DOHH2 (cell line): ENCODE measurements around the gene RAE1.

Source experiments
- H3F3A ChIP-seq: fragments of 200-600 bp; sonication (generic), shearing (Covaris generic); 2 replicates; pipeline ENCODE4 v1.6.0; 2016; ENCODE audit warnings: antibody characterized with exemption, mild to moderate bottlenecking; ENCODE audit not compliant: control insufficient read depth, insufficient read depth
- H3K27ac ChIP-seq: fragments of 200-600 bp; sonication (generic); 2 replicates; pipeline ENCODE4 v1.5.1; 2014; ENCODE audit warnings: low read depth, mild to moderate bottlenecking, low read length, moderate library complexity
- H3K27me3 ChIP-seq: fragments of 200-600 bp; sonication (generic); 2 replicates; pipeline ENCODE4 v1.6.1; 2014; ENCODE audit warnings: mild to moderate bottlenecking, low read length, mixed read lengths; ENCODE audit not compliant: control insufficient read depth
- H3K36me3 ChIP-seq: fragments of 200-600 bp; sonication (generic); 2 replicates; pipeline ENCODE4 v1.6.1; 2014; ENCODE audit warnings: mild to moderate bottlenecking, low read length, moderate library complexity, mixed read lengths; ENCODE audit not compliant: control insufficient read depth
- H3K4me1 ChIP-seq: fragments of 200-600 bp; sonication (generic); 2 replicates; pipeline ENCODE4 v1.6.1; 2014; ENCODE audit warnings: mild to moderate bottlenecking, low read length, mixed read lengths; ENCODE audit not compliant: control insufficient read depth
- H3K4me2 ChIP-seq: fragments of 200-600 bp; sonication (generic); 2 replicates; pipeline ENCODE4 v1.6.0; 2014; ENCODE audit warnings: mild to moderate bottlenecking, low read length, moderate library complexity
- H3K4me3 ChIP-seq: fragments of 200-600 bp; sonication (generic); 2 replicates; pipeline ENCODE4 v1.5.1; 2014; ENCODE audit warnings: mild to moderate bottlenecking, low read length, mixed read lengths
- H3K79me2 ChIP-seq: fragments of 200-600 bp; sonication (generic); 2 replicates; pipeline ENCODE4 v1.6.1; 2014; ENCODE audit warnings: mild to moderate bottlenecking, low read length, mixed read lengths; ENCODE audit not compliant: control insufficient read depth
- H3K9me2 ChIP-seq: fragments of 200-600 bp; sonication (generic); replicated peaks from 2 replicates; pipeline ENCODE4 v1.6.1; 2014; ENCODE audit warnings: mild to moderate bottlenecking, low read length, mixed read lengths; ENCODE audit not compliant: control insufficient read depth
- H3K9me3 ChIP-seq: fragments of 200-600 bp; sonication (generic); 2 replicates; pipeline ENCODE4 v1.6.1; 2014; ENCODE audit warnings: antibody characterized with exemption, low read length, mixed read lengths; ENCODE audit not compliant: control insufficient read depth, insufficient read depth
- H4K20me1 ChIP-seq: fragments of 200-600 bp; sonication (generic); 2 replicates; pipeline ENCODE4 v1.6.0; 2014; ENCODE audit warnings: low read depth, mild to moderate bottlenecking, antibody characterized with exemption, low read length, moderate library complexity; ENCODE audit not compliant: control insufficient read depth, insufficient read depth
- CTCF ChIP-seq: fragments of 200-600 bp; sonication (generic); IDR thresholded peaks from one replicate; pipeline ENCODE4 v1.5.1; 2014; ENCODE audit warnings: antibody characterized with exemption, mild to moderate bottlenecking, low read depth, low read length; ENCODE audit not compliant: poor library complexity, severe bottlenecking
- EZH2phosphoT487 ChIP-seq: fragments of 200-600 bp; sonication (generic); IDR thresholded peaks from 2 replicates; pipeline ENCODE4 v1.6.1; 2017; ENCODE audit warnings: borderline replicate concordance, mild to moderate bottlenecking, antibody characterized with exemption, low read length, moderate library complexity, mixed read lengths

The RAE1 gene

GRCh38 chr20:57404419-57405072 lies 53.5 kb downstream of the RAE1 start:
- no peak overlapping the region for H3K27ac ChIP-seq
- H3K79me2 ChIP-seq: peaks cover 64% of the 10 kb centered on the region
- H3K4me2 ChIP-seq: no peak overlapping the region
- H3F3A ChIP-seq: peaks cover 15% of the 10 kb centered on the region
- no peaks in the 10 kb centered on the region for H3K9me3 ChIP-seq
- H3K36me3 ChIP-seq: peaks cover 98% of the 10 kb centered on the region
- no peaks in the 10 kb centered on the region for H3K9me2 ChIP-seq
- H3K4me1 ChIP-seq: peaks cover 22% of the 10 kb centered on the region
- H3K4me3 ChIP-seq: no peak overlapping the region
- H3K27me3 ChIP-seq: no peaks in the 10 kb centered on the region
- H4K20me1 ChIP-seq: peaks cover 49% of the 10 kb centered on the region
- TF ChIP-seq EZH2phosphoT487: no peak
- no peak for TF ChIP-seq CTCF

- H3F3A ChIP-seq: peaks cover 22% of the 10 kb centered on the region
- no peak overlapping the region for H3K4me2 ChIP-seq
- no peaks in the 10 kb centered on the region for H3K9me3 ChIP-seq
- H3K36me3 ChIP-seq: peaks cover 95% of the 10 kb centered on the region
- no peak for TF ChIP-seq EZH2phosphoT487
- TF ChIP-seq CTCF: no peak
- no peak overlapping the region for H3K27ac ChIP-seq
- H4K20me1 ChIP-seq: peaks cover 48% of the 10 kb centered on the region
- no peaks in the 10 kb centered on the region for H3K9me2 ChIP-seq
- peaks cover 55% of the 10 kb centered on the region for H3K79me2 ChIP-seq
- no peaks in the 10 kb centered on the region for H3K27me3 ChIP-seq
- no peak overlapping the region for H3K4me3 ChIP-seq
- peaks cover 14% of the 10 kb centered on the region for H3K4me1 ChIP-seq
These were observed 54.4 kb downstream of the RAE1 start for GRCh38 chr20:57405236-57406016.

GRCh38 chr20:57407541-57407956 lies 56.5 kb downstream of the RAE1 start:
- TF ChIP-seq CTCF: no peak
- no peak for TF ChIP-seq EZH2phosphoT487
- Histone ChIP-seq H3K9me3 (no peaks in the 10 kb centered on the region), H3F3A (peaks cover 22% of the 10 kb centered on the region), H3K27ac (no peak overlapping the region), H3K36me3 (peaks cover 73% of the 10 kb centered on the region), H3K4me2 (no peak overlapping the region), H4K20me1 (peaks cover 36% of the 10 kb centered on the region), H3K9me2 (no peaks in the 10 kb centered on the region), H3K27me3 (no peaks in the 10 kb centered on the region), H3K79me2 (peaks cover 34% of the 10 kb centered on the region), H3K4me3 (no peak overlapping the region), H3K4me1 (no peaks in the 10 kb centered on the region)
